ENCODE results near the gene HOXA3.

GRCh38 chr7:27172315-27172774 is 20.0 kb upstream of the HOXA3 start:
- TF ChIP-seq CTCF (IDR thresholded peaks at IDR 0.05) (no peak), TCF7L2 (IDR thresholded peaks at IDR 0.05; ENCODE audit: low read depth, low read length) (no peak), POLR2AphosphoS5 (IDR thresholded peaks at IDR 0.05; ENCODE audit: low read depth, low read length) (no peak), REST (IDR thresholded peaks at IDR 0.05; ENCODE audit: insufficient read depth in 1 of 2, low read depth in 2 of 2, low read length in 1 of 2) (no peak)
